Measurements from ENCODE around the gene TCERG1.

Gene TCERG1

GRCh38 chr5:146446861-146447733 lies at the start of gene TCERG1:
TCERG1 (plus strand) TSS chr5:146447333; CDS start chr5:146447350, 17 bp downstream.
- DNase-seq = peak; percentile 99

GRCh38 chr5:146398826-146399225 lies 48.3 kb upstream of the TCERG1 start:
- DNase-seq = no peak

- DNase-seq = no peak
These were observed 47.7 kb upstream of the TCERG1 start for GRCh38 chr5:146399481-146399880.

GRCh38 chr5:146400201-146400600 lies 46.9 kb upstream of the TCERG1 start:
- DNase-seq = no peak

GRCh38 chr5:146401021-146401420 lies 46.1 kb upstream of the TCERG1 start:
- DNase-seq = no peak

- no peak for DNase-seq
These were observed 44.2 kb upstream of the TCERG1 start for GRCh38 chr5:146402949-146403348.

GRCh38 chr5:146409054-146409671 lies 38.0 kb upstream of the TCERG1 start:
- no peak for DNase-seq

- no peak for DNase-seq
These were observed 36.9 kb upstream of the TCERG1 start for GRCh38 chr5:146410272-146410671.

GRCh38 chr5:146419696-146420095 lies 27.4 kb upstream of the TCERG1 start:
- no peak for DNase-seq

GRCh38 chr5:146425023-146425422 lies 22.1 kb upstream of the TCERG1 start:
- DNase-seq = no peak

GRCh38 chr5:146426305-146426704 lies 20.8 kb upstream of the TCERG1 start:
- DNase-seq = no peak

- peak; percentile 41 for DNase-seq
These were observed 20.1 kb upstream of the TCERG1 start for GRCh38 chr5:146426853-146427618.

GRCh38 chr5:146427619-146427997 lies 19.5 kb upstream of the TCERG1 start:
- no peak for DNase-seq

GRCh38 chr5:146428658-146429057 lies 18.5 kb upstream of the TCERG1 start:
- DNase-seq = no peak

- DNase-seq = no peak
These were observed 6.8 kb upstream of the TCERG1 start for GRCh38 chr5:146440353-146440752.

- DNase-seq = no peak
These were observed 6.2 kb upstream of the TCERG1 start for GRCh38 chr5:146440870-146441495.

GRCh38 chr5:146441896-146442295 lies 5.2 kb upstream of the TCERG1 start:
- DNase-seq = no peak

- peak; percentile 70 for DNase-seq
These were observed 724 bp downstream of the TCERG1 start for GRCh38 chr5:146447734-146448380.

GRCh38 chr5:146448783-146449519 lies 1.8 kb downstream of the TCERG1 start:
- no peak for DNase-seq

GRCh38 chr5:146450002-146450401 lies 2.9 kb downstream of the TCERG1 start:
- no peak for DNase-seq

GRCh38 chr5:146451411-146451810 lies 4.3 kb downstream of the TCERG1 start:
- no peak for DNase-seq

- no peak for DNase-seq
These were observed 10.3 kb downstream of the TCERG1 start for GRCh38 chr5:146457431-146457830.
